Loucy (cell line): Measurements from ENCODE around the gene VEPH1.

Experiments used
- H2AFZ ChIP-seq: fragments of 200-600 bp; sonication (generic); 2 replicates; pipeline ENCODE4 v1.6.0; 2016; ENCODE audit warnings: antibody characterized with exemption, mild to moderate bottlenecking, low read length, moderate library complexity
- H3F3A ChIP-seq: fragments of 200-600 bp; 2 replicates; pipeline ENCODE4 v1.6.0; 2016; ENCODE audit warnings: antibody characterized with exemption, low read depth, mild to moderate bottlenecking
- H3K27me3 ChIP-seq: fragments of 200-600 bp; sonication (generic); 2 replicates; pipeline ENCODE4 v1.6.1; 2014; ENCODE audit warnings: low read length, mild to moderate bottlenecking; ENCODE audit not compliant: insufficient read depth, poor library complexity, severe bottlenecking
- H3K36me3 ChIP-seq: fragments of 200-600 bp; sonication (generic); 2 replicates; pipeline ENCODE4 v1.6.1; 2016; ENCODE audit warnings: low read length; ENCODE audit not compliant: insufficient read depth
- H3K4me1 ChIP-seq: fragments of 200-600 bp; sonication (generic); 2 replicates; pipeline ENCODE4 v1.5.1; 2014; ENCODE audit warnings: low read length, mild to moderate bottlenecking; ENCODE audit not compliant: insufficient read depth, poor library complexity, severe bottlenecking
- H3K4me2 ChIP-seq: fragments of 200-600 bp; sonication (generic); 2 replicates; pipeline ENCODE4 v1.6.0; 2014; ENCODE audit warnings: antibody characterized with exemption, low read length, low read depth, mild to moderate bottlenecking; ENCODE audit not compliant: poor library complexity, severe bottlenecking
- H3K4me3 ChIP-seq: fragments of 200-600 bp; sonication (generic); 2 replicates; pipeline ENCODE4 v1.5.1; 2014; ENCODE audit warnings: low read length, mild to moderate bottlenecking, mixed read lengths; ENCODE audit not compliant: poor library complexity, severe bottlenecking
- H3K79me2 ChIP-seq: fragments of 200-600 bp; sonication (generic); 2 replicates; pipeline ENCODE4 v1.6.1; 2014; ENCODE audit warnings: low read length; ENCODE audit not compliant: insufficient read depth
- H3K9ac ChIP-seq: fragments of 200-600 bp; sonication (generic); 2 replicates; pipeline ENCODE4 v1.6.0; 2014; ENCODE audit warnings: mild to moderate bottlenecking, low read depth, low read length, moderate library complexity; ENCODE audit not compliant: poor library complexity, severe bottlenecking
- H3K9me2 ChIP-seq: fragments of 200-600 bp; sonication (generic); replicated peaks from 2 replicates; pipeline ENCODE4 v1.6.1; 2016; ENCODE audit warnings: low read depth, low read length, mixed read lengths
- H3K9me3 ChIP-seq: fragments of 200-600 bp; sonication (generic); 2 replicates; pipeline ENCODE4 v1.6.1; 2014; ENCODE audit warnings: mild to moderate bottlenecking, antibody characterized with exemption, low read length, low read depth; ENCODE audit not compliant: insufficient read depth
- H4K20me1 ChIP-seq: fragments of 200-600 bp; sonication (generic); 2 replicates; pipeline ENCODE4 v1.6.0; 2014; ENCODE audit warnings: antibody characterized with exemption, low read length, mild to moderate bottlenecking; ENCODE audit not compliant: insufficient read depth, poor library complexity, severe bottlenecking
- CTCF ChIP-seq: fragments of 200-600 bp; sonication (generic); conservative IDR thresholded peaks from 2 replicates; pipeline ENCODE4 v1.5.1; 2014; ENCODE audit warnings: mild to moderate bottlenecking, antibody characterized with exemption, low read length
- EZH2phosphoT487 ChIP-seq: fragments of 200-600 bp; IDR thresholded peaks from 2 replicates; pipeline ENCODE4 v1.6.1; 2018; ENCODE audit warnings: antibody characterized with exemption, mild to moderate bottlenecking, moderate library complexity, borderline replicate concordance

VEPH1 gene

GRCh38 chr3:157333551-157333991 is 169.6 kb downstream of the VEPH1 start:
- no peaks in the 10 kb centered on the region for H3K9me3 ChIP-seq
- H3K4me1 ChIP-seq: peaks cover 10% of the 10 kb centered on the region
- H3K4me3 ChIP-seq: no peak overlapping the region
- no peak overlapping the region for H2AFZ ChIP-seq
- no peaks in the 10 kb centered on the region for H3K9me2 ChIP-seq
- no peak overlapping the region for H3K4me2 ChIP-seq
- no peaks in the 10 kb centered on the region for H4K20me1 ChIP-seq
- no peaks in the 10 kb centered on the region for H3K36me3 ChIP-seq
- no peaks in the 10 kb centered on the region for H3K79me2 ChIP-seq
- TF ChIP-seq EZH2phosphoT487 (no peak), CTCF (no peak)
- no peaks in the 10 kb centered on the region for H3F3A ChIP-seq
- no peak overlapping the region for H3K9ac ChIP-seq
- no peaks in the 10 kb centered on the region for H3K27me3 ChIP-seq

GRCh38 chr3:157330206-157330605 is 173.0 kb downstream of the VEPH1 start:
- peak overlapping the region; percentile 19 for H3K9ac ChIP-seq
- peak overlapping the region; percentile 68; the same call in 1 of the 2 replicates for H2AFZ ChIP-seq
- no peaks in the 10 kb centered on the region for H3F3A ChIP-seq
- H3K79me2 ChIP-seq: no peaks in the 10 kb centered on the region
- TF ChIP-seq CTCF: no peak
- TF ChIP-seq EZH2phosphoT487: no peak
- no peaks in the 10 kb centered on the region for H3K9me3 ChIP-seq
- peaks cover 10% of the 10 kb centered on the region for H3K4me1 ChIP-seq
- H4K20me1 ChIP-seq: no peaks in the 10 kb centered on the region
- no peak overlapping the region for H3K4me2 ChIP-seq
- H3K36me3 ChIP-seq: no peaks in the 10 kb centered on the region
- no peaks in the 10 kb centered on the region for H3K9me2 ChIP-seq
- H3K27me3 ChIP-seq: no peaks in the 10 kb centered on the region
- no peak overlapping the region for H3K4me3 ChIP-seq

GRCh38 chr3:157329551-157329950 is 173.7 kb downstream of the VEPH1 start:
- Histone ChIP-seq H3K4me1 (peaks cover 15% of the 10 kb centered on the region), H3K36me3 (no peaks in the 10 kb centered on the region), H4K20me1 (no peaks in the 10 kb centered on the region), H2AFZ (peak overlapping the region; percentile 68; the same call in 1 of the 2 replicates), H3K4me2 (peak overlapping the region; percentile 35), H3K27me3 (no peaks in the 10 kb centered on the region), H3K79me2 (no peaks in the 10 kb centered on the region), H3F3A (no peaks in the 10 kb centered on the region), H3K9me2 (no peaks in the 10 kb centered on the region), H3K9me3 (no peaks in the 10 kb centered on the region), H3K9ac (peak overlapping the region; percentile 19), H3K4me3 (peak overlapping the region; percentile 26)
- TF ChIP-seq EZH2phosphoT487 (no peak), CTCF (no peak)
